Measurements from ENCODE around the gene DDAH1.

Gene DDAH1

GRCh38 chr1:85283475-85284199 lies 181.3 kb downstream of the DDAH1 start:
- DNase-seq = peak in 1 of 10 donors; percentile 85
- intact Hi-C loops (cut with DNase I) = no loop called here

GRCh38 chr1:85282424-85282823 lies 182.5 kb downstream of the DDAH1 start:
- DNase-seq = no peak

GRCh38 chr1:85280636-85281035 lies 184.3 kb downstream of the DDAH1 start:
- intact Hi-C loops (cut with DNase I) = no loop called here
- DNase-seq = no peak

More at GRCh38 chr1:85282424-85282823, 182.5 kb downstream of the DDAH1 start:
- intact Hi-C loops (cut with DNase I) = no loop called here

- DNase-seq = no peak
- intact Hi-C loops (cut with DNase I) = no loop called here
Measured at GRCh38 chr1:85279458-85280080, 185.4 kb downstream of the DDAH1 start.

- intact Hi-C loops (cut with DNase I) = no loop called here
- peak in 1 of 10 donors; percentile 32 for DNase-seq
Measured at GRCh38 chr1:85278853-85279314, 186.1 kb downstream of the DDAH1 start.

GRCh38 chr1:85277802-85278201 lies 187.2 kb downstream of the DDAH1 start:
- DNase-seq = no peak
- intact Hi-C loops (cut with DNase I) = no loop called here

- intact Hi-C loops (cut with DNase I) = no loop called here
- peak in 2 of 10 donors; percentile 78 to 79 for DNase-seq
Measured at GRCh38 chr1:85276978-85277639, 187.8 kb downstream of the DDAH1 start.

GRCh38 chr1:85276215-85276977 lies 188.6 kb downstream of the DDAH1 start, which contains the start of gene BCL10:
Gene BCL10 (minus strand): TSS chr1:85276632. CDS start chr1:85276352, 280 bp downstream.
- DNase-seq = peak; percentile 95 to 100 (median 99)
- intact Hi-C loops (cut with DNase I) = no loop called here

- no peak for DNase-seq
- intact Hi-C loops (cut with DNase I) = no loop called here
Measured at GRCh38 chr1:85275701-85276214, 189.2 kb downstream of the DDAH1 start.

- intact Hi-C loops (cut with DNase I) = no loop called here
- DNase-seq = no peak
Measured at GRCh38 chr1:85274969-85275453, 189.9 kb downstream of the DDAH1 start.

- DNase-seq = no peak
- intact Hi-C loops (cut with DNase I) = no loop called here
Measured at GRCh38 chr1:85273397-85273796, 191.6 kb downstream of the DDAH1 start.

GRCh38 chr1:85268801-85269585 lies 196.0 kb downstream of the DDAH1 start:
- DNase-seq = no peak
- intact Hi-C loops (cut with DNase I) = no loop called here

Measured in posterior cingulate gyrus (tissue), 11 donors.